Right lobe of liver (tissue), 6 donors: ENCODE data around the gene ATP6V1F. TPM values are rescaled to one million over a fixed set of nuclear protein-coding genes. Genes with fewer than 3 reads are reported as not detected.

Experiments used
- ATAC-seq, 4 donors: fragments of 200-7000 bp; cut with Tn5 transposase; one replicate each; pipeline ENCODE4 v1.9.1; 2020; ENCODE audit warnings: mild to moderate bottlenecking in 4 of 4, moderate library complexity in 4 of 4
- DNase-seq, 3 donors: peaks; one replicate each; pipeline ENCODE4 v3.0.0-alpha.2; 2020
- H3K27ac ChIP-seq, 3 donors: fragments of 200-600 bp; one replicate each; pipeline ENCODE4 v1.8.0; 2022
- H3K27me3 ChIP-seq, 2 donors: fragments of 200-600 bp; one replicate each; pipeline ENCODE4 v1.8.0; 2022
- H3K36me3 ChIP-seq, 4 donors: fragments of 200-600 bp; sonication (generic) in 1 of 4; one replicate each; pipeline versions ENCODE4 v1.5.1 to v1.8.0; 2017 to 2022; ENCODE audit warnings: control low read depth in 1 of 4
- H3K4me1 ChIP-seq, 4 donors: fragments of 200-600 bp; sonication (generic) in 1 of 4; one replicate each; pipeline versions ENCODE4 v1.5.1 to v1.8.0; 2017 to 2022; ENCODE audit warnings: control low read depth in 1 of 4
- H3K4me3 ChIP-seq, 3 donors: fragments of 200-600 bp; one replicate each; pipeline ENCODE4 v1.8.0; 2022
- H3K9me3 ChIP-seq, 4 donors: fragments of 200-600 bp; sonication (generic) in 1 of 4; one replicate each; pipeline versions ENCODE4 v1.5.1 to v1.8.0; 2017 to 2022; ENCODE audit warnings: control low read depth in 1 of 4
- POLR2A ChIP-seq: fragments of 450-650 bp; IDR thresholded peaks from one replicate; pipeline ENCODE4 v1.6.1; 2017; ENCODE audit warnings: antibody characterized with exemption, mild to moderate bottlenecking
- WGBS: methylation state at CpG from one replicate; pipeline ENCODE4 v1.1.6; 2018; ENCODE audit warnings: low coverage, low lambda C conversion rate; ENCODE audit not compliant: insufficient coverage; ENCODE audit errors: missing lambda C conversion rate; 5-methylcytosine and 5-hydroxymethylcytosine counted together
- intact Hi-C, 2 donors: fragments of 100-400 bp; cut with DNase I; formaldehyde crosslinking; loops; one replicate each; pipeline versions ENCODE4 v1.11.2 to v1.14.1; 2022
- total RNA-seq, 6 experiments: library from RNA; depleted of rRNA in 2 of 6; stranded (reverse); fragments of >200 nt in 2 of 6; fragmentation: NEBNext Ultra II Directional in 3 of 6; extraction: Animal tissue kit (Norgen Biotek cat#: 25700) in 3 of 6; gene quantifications; one replicate each; pipeline versions ENCODE4 v1.1.0 to v1.2.4, GENCODE V29; 2016 to 2023
- TF ChIP-seq, protein P1 (sequence below), 4 donors: fragments of 200-600 bp in 3 of 4; fragments of 450-650 bp in 1 of 4; IDR thresholded peaks; one replicate each; pipeline versions ENCODE4 v1.5.1 to v1.8.0; 2016 to 2022; ENCODE audit warnings: antibody characterized with exemption in 4 of 4, mild to moderate bottlenecking in 2 of 4
- donor health status: DM: no; HTN: yes; CAD: no.
- donor health status: DM: no; HTN: no; CAD: no.
- donor health status: DM: no; HTN: no; CAD: no.
- donor health status: DM: no; HTN: yes; CAD: no.
- donor health status: DM: no; HTN: yes; CAD: no.

The ATP6V1F gene
- total RNA-seq, 6 experiments from 2014 or later = 26.9 to 72.0 (median 38.9) TPM

DNA sequence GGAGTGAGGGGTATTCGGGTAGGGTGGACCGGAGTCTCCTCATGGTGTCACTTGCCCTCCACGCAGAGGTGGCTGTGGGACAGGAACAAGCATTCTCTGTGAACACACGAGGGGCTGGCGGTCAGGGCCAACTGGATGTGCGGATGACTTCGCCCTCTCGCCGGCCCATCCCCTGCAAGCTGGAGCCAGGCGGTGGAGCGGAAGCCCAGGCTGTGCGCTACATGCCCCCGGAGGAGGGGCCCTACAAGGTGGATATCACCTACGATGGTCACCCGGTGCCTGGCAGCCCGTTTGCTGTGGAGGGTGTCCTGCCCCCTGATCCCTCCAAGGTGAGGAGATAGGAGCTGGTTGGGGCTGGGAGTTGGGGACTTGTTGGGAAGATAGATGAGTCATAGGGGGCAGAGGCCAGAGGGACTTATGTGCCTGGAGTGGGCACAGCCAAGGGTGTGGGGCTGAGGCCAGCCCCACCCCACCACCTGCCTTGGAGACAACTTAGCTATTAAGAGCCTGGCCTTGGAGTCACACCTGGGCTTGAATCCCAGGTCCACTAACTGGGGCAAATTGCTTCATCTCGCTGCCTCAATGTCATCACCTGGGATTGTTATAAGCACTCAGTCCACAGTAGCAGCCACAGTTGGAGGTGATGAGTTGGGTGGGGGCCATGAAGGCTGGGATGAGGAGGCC, 18.6 kb upstream of the ATP6V1F start:
- no peaks in the 10 kb centered on the region for H3K4me1 ChIP-seq
- TF ChIP-seq, protein P1, sequence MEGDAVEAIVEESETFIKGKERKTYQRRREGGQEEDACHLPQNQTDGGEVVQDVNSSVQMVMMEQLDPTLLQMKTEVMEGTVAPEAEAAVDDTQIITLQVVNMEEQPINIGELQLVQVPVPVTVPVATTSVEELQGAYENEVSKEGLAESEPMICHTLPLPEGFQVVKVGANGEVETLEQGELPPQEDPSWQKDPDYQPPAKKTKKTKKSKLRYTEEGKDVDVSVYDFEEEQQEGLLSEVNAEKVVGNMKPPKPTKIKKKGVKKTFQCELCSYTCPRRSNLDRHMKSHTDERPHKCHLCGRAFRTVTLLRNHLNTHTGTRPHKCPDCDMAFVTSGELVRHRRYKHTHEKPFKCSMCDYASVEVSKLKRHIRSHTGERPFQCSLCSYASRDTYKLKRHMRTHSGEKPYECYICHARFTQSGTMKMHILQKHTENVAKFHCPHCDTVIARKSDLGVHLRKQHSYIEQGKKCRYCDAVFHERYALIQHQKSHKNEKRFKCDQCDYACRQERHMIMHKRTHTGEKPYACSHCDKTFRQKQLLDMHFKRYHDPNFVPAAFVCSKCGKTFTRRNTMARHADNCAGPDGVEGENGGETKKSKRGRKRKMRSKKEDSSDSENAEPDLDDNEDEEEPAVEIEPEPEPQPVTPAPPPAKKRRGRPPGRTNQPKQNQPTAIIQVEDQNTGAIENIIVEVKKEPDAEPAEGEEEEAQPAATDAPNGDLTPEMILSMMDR (IDR thresholded peaks at IDR 0.05) = no peak
- TF ChIP-seq POLR2A = no peak
- H3K27ac ChIP-seq = no peak overlapping the region
- no peak overlapping the region for H3K4me3 ChIP-seq
- 90% methylated on average over 2 of the region's 17 CpGs for WGBS
- no peak for DNase-seq
- H3K36me3 ChIP-seq = no peaks in the 10 kb centered on the region
- H3K9me3 ChIP-seq = no peaks in the 10 kb centered on the region
- H3K27me3 ChIP-seq = no peaks in the 10 kb centered on the region
- ATAC-seq = no peak
- intact Hi-C loops = no loop called here

DNA sequence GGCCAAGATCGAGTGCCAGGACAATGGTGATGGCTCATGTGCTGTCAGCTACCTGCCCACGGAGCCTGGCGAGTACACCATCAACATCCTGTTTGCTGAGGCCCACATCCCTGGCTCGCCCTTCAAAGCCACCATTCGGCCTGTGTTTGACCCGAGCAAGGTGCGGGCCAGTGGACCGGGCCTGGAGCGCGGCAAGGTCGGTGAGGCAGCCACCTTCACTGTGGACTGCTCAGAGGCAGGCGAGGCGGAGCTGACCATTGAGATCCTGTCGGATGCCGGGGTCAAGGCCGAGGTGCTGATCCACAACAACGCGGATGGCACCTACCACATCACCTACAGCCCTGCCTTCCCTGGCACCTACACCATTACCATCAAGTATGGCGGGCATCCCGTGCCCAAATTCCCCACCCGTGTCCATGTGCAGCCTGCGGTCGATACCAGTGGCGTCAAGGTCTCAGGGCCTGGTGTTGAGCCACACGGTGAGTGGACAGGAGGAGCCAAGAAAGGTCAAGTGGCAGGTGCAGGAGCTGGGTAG, 17.8 kb upstream of the ATP6V1F start:
- DNase-seq (no peak), ATAC-seq (no peak)
- TF ChIP-seq, protein P1 (IDR thresholded peaks at IDR 0.05) = no peak
- no peak for TF ChIP-seq POLR2A
- 67% methylated on average over 1 of the region's 25 CpGs for WGBS
- intact Hi-C loops = no loop called here
- no peaks in the 10 kb centered on the region for H3K36me3 ChIP-seq
- H3K27ac ChIP-seq = no peak overlapping the region
- no peaks in the 10 kb centered on the region for H3K27me3 ChIP-seq
- H3K4me3 ChIP-seq = no peak overlapping the region
- H3K4me1 ChIP-seq = no peaks in the 10 kb centered on the region
- no peaks in the 10 kb centered on the region for H3K9me3 ChIP-seq

DNA sequence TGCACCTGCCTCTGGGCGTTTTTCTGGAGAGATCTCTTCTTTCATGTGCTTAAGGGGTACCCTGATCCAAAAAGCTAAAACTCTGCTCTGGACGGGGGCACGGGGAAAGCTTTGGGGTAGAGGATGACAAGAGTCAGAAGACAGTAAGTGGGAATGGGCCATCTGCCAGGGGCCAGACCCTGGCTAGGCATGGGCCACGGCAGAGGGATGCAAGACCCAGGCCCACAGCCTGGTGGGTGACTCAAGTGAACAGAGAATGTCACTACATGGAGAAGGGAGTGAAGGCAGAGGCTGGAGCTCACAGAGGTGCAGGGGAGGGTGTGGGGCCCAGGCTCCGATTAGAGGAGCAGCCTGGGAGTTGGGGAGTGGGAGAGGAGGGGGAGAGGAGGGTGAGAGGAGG, 17.2 kb upstream of the ATP6V1F start:
- Histone ChIP-seq H3K27me3 (no peaks in the 10 kb centered on the region), H3K4me1 (no peaks in the 10 kb centered on the region), H3K27ac (no peak overlapping the region), H3K36me3 (no peaks in the 10 kb centered on the region), H3K9me3 (no peaks in the 10 kb centered on the region), H3K4me3 (no peak overlapping the region)
- no peak for ATAC-seq
- no peak for DNase-seq
- WGBS = 74% methylated on average over 4 of the region's 5 CpGs
- no peak for TF ChIP-seq POLR2A
- TF ChIP-seq, protein P1 (IDR thresholded peaks at IDR 0.05) = no peak
- intact Hi-C loops = no loop called here

GRCh38 chr7:128845987-128846386, 16.7 kb upstream of the ATP6V1F start:
- Histone ChIP-seq H3K27me3 (no peaks in the 10 kb centered on the region), H3K4me1 (no peaks in the 10 kb centered on the region), H3K4me3 (no peak overlapping the region), H3K9me3 (no peaks in the 10 kb centered on the region), H3K27ac (no peak overlapping the region), H3K36me3 (no peaks in the 10 kb centered on the region)
- TF ChIP-seq, protein P1 (IDR thresholded peaks at IDR 0.05) = no peak
- no peak for TF ChIP-seq POLR2A
- ATAC-seq (no peak), DNase-seq (no peak)
- no CpG with 5 or more reads among the region's 19 CpGs for WGBS
- intact Hi-C loops = no loop called here
